A549 (cell line): Measurements from ENCODE around the gene ZNF304. TPM values are rescaled to one million over a fixed set of nuclear protein-coding genes. Genes with fewer than 3 reads are reported as not detected.
A peak's percentile ranks its signal among the peaks of the same experiment; 100 is the strongest.

Experiments
- ATAC-seq, 2 experiments: fragments of 200-7000 bp in 1 of 2; fragments of >200 bp in 1 of 2; cut with Nextera tagmentation in 1 of 2; cut with Tn5 transposase in 1 of 2; 3 replicates each; pipeline versions ENCODE4 v1.8.0 to v1.9.1; 2018 to 2020; ENCODE audit warnings: mild to moderate bottlenecking in 1 of 2, moderate library complexity in 1 of 2
- CTCF ChIA-PET: fragments of 300-600 bp; sonication (Branson Sonifier 250); formaldehyde crosslinking; extraction: SDS; loops from one replicate; lab custom pipeline; 2021; ENCODE audit warnings: antibody characterized with exemption, inconsistent platforms; lab: Yijun Ruan, JAX
- POLR2A ChIA-PET: fragments of 350-600 bp; formaldehyde crosslinking; extraction: SDS; loops from one replicate; lab custom pipeline; 2021; ENCODE audit warnings: antibody characterized with exemption, inconsistent platforms; lab: Yijun Ruan, JAX
- DNase-seq, 2 experiments: peaks; one replicate each; pipeline versions ENCODE4 v3.0.0 to v3.0.0-alpha.2; 2011 to 2016; ENCODE audit warnings: low read depth in 1 of 2, low spot score in 1 of 2
- FAIRE-seq: peaks from 2 replicates; lab custom pipeline; 2011; peaks lifted over from hg19 to GRCh38; lab: Jason Lieb, UNC
- H3K27ac ChIP-seq, 2 experiments: fragments of >200 bp; sonication (Bioruptor Twin); formaldehyde crosslinking; 3 replicates each; pipeline ENCODE4 v1.5.1; 2016 to 2017
- H3K4me1 ChIP-seq: fragments of >200 bp; sonication (Bioruptor Twin); formaldehyde crosslinking; 3 replicates; pipeline ENCODE4 v1.6.1; 2016
- H3K4me2 ChIP-seq: fragments of >200 bp; sonication (Bioruptor Twin); formaldehyde crosslinking; 3 replicates; pipeline ENCODE4 v1.6.1; 2016
- H3K4me3 ChIP-seq: fragments of >200 bp; sonication (Bioruptor Twin); formaldehyde crosslinking; 3 replicates; pipeline ENCODE4 v1.5.1; 2016
- H3K9me3 ChIP-seq: fragments of >200 bp; sonication (Bioruptor Twin); formaldehyde crosslinking; 3 replicates; pipeline ENCODE4 v1.6.1; 2016
- BCL3 ChIP-seq: fragments of >200 bp; sonication (Bioruptor Twin); formaldehyde crosslinking; IDR thresholded peaks from 3 replicates; pipeline ENCODE4 v1.6.1; 2016
- BHLHE40 ChIP-seq: IDR thresholded peaks from 2 replicates; pipeline ENCODE4 v1.6.1; 2012; ENCODE audit warnings: low read depth, low read length, inconsistent platforms
- CHD4 ChIP-seq: fragments of 200-600 bp; sonication (generic); IDR thresholded peaks from 2 replicates; pipeline ENCODE4 v1.6.1; 2016; ENCODE audit warnings: antibody characterized with exemption, mild to moderate bottlenecking, borderline replicate concordance
- CTCF ChIP-seq: fragments of >200 bp; sonication (Bioruptor Twin); formaldehyde crosslinking; IDR thresholded peaks from 3 replicates; pipeline ENCODE4 v1.5.1; 2016
- EHF ChIP-seq: fragments of 250-450 bp; sonication (Bioruptor Pico); IDR thresholded peaks from 2 replicates; pipeline ENCODE4 v1.5.0; 2020; ENCODE audit warnings: mild to moderate bottlenecking
- ELK1 ChIP-seq: fragments of 150-350 bp; IDR thresholded peaks from 2 replicates; pipeline ENCODE4 v1.6.1; 2014; ENCODE audit warnings: low read depth, mild to moderate bottlenecking, low read length
- ESRRA ChIP-seq: fragments of 150-350 bp; IDR thresholded peaks from 2 replicates; pipeline ENCODE4 v1.6.1; 2014; ENCODE audit warnings: mild to moderate bottlenecking, low read length, borderline replicate concordance
- GATA3 ChIP-seq: IDR thresholded peaks from 2 replicates; pipeline ENCODE4 v1.6.1; 2012; ENCODE audit warnings: borderline replicate concordance
- HDAC2 ChIP-seq: fragments of 200-600 bp; sonication (generic); IDR thresholded peaks from 2 replicates; pipeline ENCODE4 v1.6.1; 2016
- HEYL ChIP-seq: fragments of 250-450 bp; sonication (Bioruptor Pico); IDR thresholded peaks from 2 replicates; pipeline ENCODE4 v1.8.0; 2021; ENCODE audit warnings: mild to moderate bottlenecking, moderate library complexity
- HMGXB4 ChIP-seq: fragments of 250-450 bp; sonication (Bioruptor Pico); IDR thresholded peaks from 2 replicates; pipeline ENCODE4 v1.5.0; 2021; ENCODE audit warnings: mild to moderate bottlenecking, moderate library complexity, borderline replicate concordance
- KDM1A ChIP-seq: fragments of 200-600 bp; sonication (generic); IDR thresholded peaks from 2 replicates; pipeline ENCODE4 v1.6.1; 2016; ENCODE audit warnings: low read depth, mild to moderate bottlenecking
- MAFK ChIP-seq: fragments of 450-650 bp; IDR thresholded peaks from 2 replicates; pipeline ENCODE4 v1.6.1; 2014; ENCODE audit not compliant: partially characterized antibody
- MAX ChIP-seq: IDR thresholded peaks from 2 replicates; pipeline ENCODE4 v1.6.1; 2012
- MYC ChIP-seq: IDR thresholded peaks from 2 replicates; pipeline ENCODE4 v1.6.1; 2012; ENCODE audit warnings: mild to moderate bottlenecking, inconsistent platforms, low read length, improper control_type of control experiment, borderline replicate concordance
- PBX3 ChIP-seq: IDR thresholded peaks from 2 replicates; pipeline ENCODE4 v1.6.1; 2012
- PHF8 ChIP-seq: fragments of 200-600 bp; sonication (generic); IDR thresholded peaks from 2 replicates; pipeline ENCODE4 v1.6.1; 2016; ENCODE audit warnings: low read depth, mild to moderate bottlenecking, antibody characterized with exemption, moderate library complexity, borderline replicate concordance
- REST ChIP-seq: fragments of 200-600 bp; sonication (generic); IDR thresholded peaks from 2 replicates; pipeline ENCODE4 v1.6.1; 2016; ENCODE audit warnings: antibody characterized with exemption, mild to moderate bottlenecking, moderate library complexity
- TFCP2L1 ChIP-seq: fragments of 250-450 bp; sonication (Bioruptor Pico); IDR thresholded peaks from 2 replicates; pipeline ENCODE4 v1.5.0; 2021; ENCODE audit warnings: mild to moderate bottlenecking
- ZC3H11A ChIP-seq: fragments of 450-650 bp; IDR thresholded peaks from 2 replicates; pipeline ENCODE4 v1.6.1; 2014; ENCODE audit warnings: antibody characterized with exemption, mild to moderate bottlenecking
- ZSCAN20 ChIP-seq: fragments of 250-450 bp; sonication (Bioruptor Pico); IDR thresholded peaks from 2 replicates; pipeline ENCODE4 v1.8.0; 2022; ENCODE audit warnings: mild to moderate bottlenecking, moderate library complexity
- WGBS: methylation state at CpG from one replicate; pipeline ENCODE4 v1.1.6; 2017; ENCODE audit errors: missing lambda C conversion rate; 5-methylcytosine and 5-hydroxymethylcytosine counted together
- polyA plus RNA-seq, 4 experiments: library from polyadenylated mRNA; depleted of rRNA in 3 of 4; stranded (reverse); fragments of >200 nt; fragmentation: RNase III in 1 of 4; extraction: RNeasy Plus Mini Kit Qiagen cat#74134 plus additional on column Dnase treatment in 1 of 4; gene quantifications; 2 replicates in 3 of 4; 3 replicates in 1 of 4; pipeline ENCODE4 v1.2.3, GENCODE V29; 2011 to 2017

Gene ZNF304
- polyA plus RNA-seq, 2 of the 4 experiments (the other 2 are of a cell fraction): 2.1 to 4.8 TPM

GRCh38 chr19:57351867-57352266 lies 796 bp downstream of the ZNF304 start:
- H3K27ac ChIP-seq: no peak overlapping the region
- FAIRE-seq: no peak
- H3K9me3 ChIP-seq: peaks cover 92% of the 10 kb centered on the region
- ATAC-seq: peak in 1 of 2 experiments; percentile 17; a peak in 2 of 6 replicates
- 69% methylated on average over 7 of the region's 7 CpGs for WGBS
- POLR2A ChIA-PET: no interaction called here
- CTCF ChIA-PET: no interaction called here
- H3K4me2 ChIP-seq: peak overlapping the region; percentile 53
- no peak for TF ChIP-seq CTCF
- TF ChIP-seq HDAC2: no peak
- TF ChIP-seq HEYL: no peak
- TF ChIP-seq BHLHE40: no peak
- no peak for TF ChIP-seq EHF (CRISPR knock-in tag)
- TF ChIP-seq PBX3: no peak
- TF ChIP-seq KDM1A: no peak
- TF ChIP-seq MYC: no peak
- no peak for TF ChIP-seq BCL3
- no peak for TF ChIP-seq REST
- TF ChIP-seq MAX: no peak
- no peak for TF ChIP-seq PHF8
- no peak for TF ChIP-seq ESRRA
- no peak for TF ChIP-seq GATA3
- TF ChIP-seq ELK1: no peak
- no peak for TF ChIP-seq ZSCAN20 (CRISPR knock-in tag)
- no peak for TF ChIP-seq CHD4
- TF ChIP-seq TFCP2L1 (CRISPR knock-in tag): no peak
- no peak for TF ChIP-seq ZC3H11A
- H3K4me3 ChIP-seq: peak overlapping the region; percentile 63
- no peak for DNase-seq
- no peaks in the 10 kb centered on the region for H3K4me1 ChIP-seq

- ATAC-seq: no peak
Observed at GRCh38 chr19:57355916-57356315, 4.8 kb downstream of the ZNF304 start.

More at GRCh38 chr19:57355916-57356315, 4.8 kb downstream of the ZNF304 start:
- Histone ChIP-seq H3K9me3 (peaks cover 98% of the 10 kb centered on the region), H3K4me1 (no peaks in the 10 kb centered on the region), H3K4me2 (no peak overlapping the region), H3K4me3 (no peak overlapping the region), H3K27ac (no peak overlapping the region)
- no peak for DNase-seq
- ChIA-PET CTCF (interaction anchor here (0.5 kb wide), 1 partner anchor 835 kb away, joined by 3 read pairs; no protein-coding TSS in a partner anchor), POLR2A (no interaction called here)
- WGBS: 61% methylated on average over 4 of the region's 4 CpGs
- peak; percentile 92 for TF ChIP-seq MAFK
- TF ChIP-seq HMGXB4: no peak
- FAIRE-seq: no peak
